ENCODE data around the gene VPS35L.

VPS35L gene, protein sequence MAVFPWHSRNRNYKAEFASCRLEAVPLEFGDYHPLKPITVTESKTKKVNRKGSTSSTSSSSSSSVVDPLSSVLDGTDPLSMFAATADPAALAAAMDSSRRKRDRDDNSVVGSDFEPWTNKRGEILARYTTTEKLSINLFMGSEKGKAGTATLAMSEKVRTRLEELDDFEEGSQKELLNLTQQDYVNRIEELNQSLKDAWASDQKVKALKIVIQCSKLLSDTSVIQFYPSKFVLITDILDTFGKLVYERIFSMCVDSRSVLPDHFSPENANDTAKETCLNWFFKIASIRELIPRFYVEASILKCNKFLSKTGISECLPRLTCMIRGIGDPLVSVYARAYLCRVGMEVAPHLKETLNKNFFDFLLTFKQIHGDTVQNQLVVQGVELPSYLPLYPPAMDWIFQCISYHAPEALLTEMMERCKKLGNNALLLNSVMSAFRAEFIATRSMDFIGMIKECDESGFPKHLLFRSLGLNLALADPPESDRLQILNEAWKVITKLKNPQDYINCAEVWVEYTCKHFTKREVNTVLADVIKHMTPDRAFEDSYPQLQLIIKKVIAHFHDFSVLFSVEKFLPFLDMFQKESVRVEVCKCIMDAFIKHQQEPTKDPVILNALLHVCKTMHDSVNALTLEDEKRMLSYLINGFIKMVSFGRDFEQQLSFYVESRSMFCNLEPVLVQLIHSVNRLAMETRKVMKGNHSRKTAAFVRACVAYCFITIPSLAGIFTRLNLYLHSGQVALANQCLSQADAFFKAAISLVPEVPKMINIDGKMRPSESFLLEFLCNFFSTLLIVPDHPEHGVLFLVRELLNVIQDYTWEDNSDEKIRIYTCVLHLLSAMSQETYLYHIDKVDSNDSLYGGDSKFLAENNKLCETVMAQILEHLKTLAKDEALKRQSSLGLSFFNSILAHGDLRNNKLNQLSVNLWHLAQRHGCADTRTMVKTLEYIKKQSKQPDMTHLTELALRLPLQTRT

DNA sequence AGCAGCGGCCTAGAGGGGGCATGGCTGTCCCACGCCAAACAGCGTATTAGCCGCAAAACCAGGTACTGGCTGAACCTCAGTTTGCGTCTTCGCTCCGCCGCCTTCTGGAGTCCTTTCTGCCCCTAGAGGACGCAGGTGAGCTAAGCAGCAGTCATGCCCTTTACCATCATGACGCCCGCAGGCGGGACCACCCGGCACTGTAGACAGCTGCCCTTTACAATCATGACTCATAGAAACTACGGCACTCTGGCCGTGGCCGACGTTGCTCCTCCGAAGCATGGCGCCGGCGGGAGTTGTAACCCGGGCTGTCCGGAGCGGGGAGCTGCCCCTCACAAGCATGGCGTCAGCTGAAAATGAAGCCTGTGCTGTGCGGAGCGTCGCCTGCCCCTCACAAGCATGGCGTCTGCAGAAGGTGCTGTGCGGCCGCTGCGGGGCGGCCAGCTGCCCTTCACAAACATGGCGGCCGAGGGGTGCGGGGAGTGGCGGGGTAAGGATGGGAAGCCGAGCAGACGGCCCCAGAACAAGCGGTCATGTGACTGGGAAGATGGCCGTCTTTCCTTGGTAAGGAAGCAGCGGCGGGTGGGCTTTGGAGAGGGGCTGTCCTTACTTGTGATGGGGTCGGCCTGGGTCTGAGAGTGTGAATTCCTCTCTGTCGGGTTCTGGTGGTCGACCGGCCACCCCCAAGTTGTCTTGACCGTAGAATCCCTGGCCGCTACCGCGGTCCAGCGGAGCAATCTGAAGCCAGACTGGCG is at the start of gene VPS35L:
VPS35L (plus strand) TSS at position 518 of the 752 bp plus-strand sequence; CDS start at position 545, 27 bp downstream.
- ATAC-seq (peak; percentile 98), DNase-seq (peak; percentile 94)

DNA sequence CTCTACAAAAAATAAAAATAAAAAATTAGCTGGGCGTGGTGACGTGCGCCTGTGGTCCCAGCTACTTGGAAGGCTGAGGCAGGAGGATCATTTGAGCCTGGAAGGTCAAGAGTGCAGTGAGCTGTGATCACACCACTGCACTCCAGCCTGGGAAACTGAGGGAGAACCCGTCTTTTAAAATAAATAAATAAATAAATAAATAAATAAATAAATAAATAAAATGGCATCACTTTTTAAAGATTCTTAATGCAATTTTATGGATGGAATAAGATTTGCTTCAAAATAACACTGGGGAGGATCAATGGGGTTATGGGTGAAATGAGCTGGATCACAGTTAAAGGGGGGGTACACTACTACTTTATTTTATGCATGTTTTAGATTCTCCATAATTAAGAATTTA is 48.5 kb upstream of the VPS35L start:
- no peak for ATAC-seq
- DNase-seq: no peak

DNA sequence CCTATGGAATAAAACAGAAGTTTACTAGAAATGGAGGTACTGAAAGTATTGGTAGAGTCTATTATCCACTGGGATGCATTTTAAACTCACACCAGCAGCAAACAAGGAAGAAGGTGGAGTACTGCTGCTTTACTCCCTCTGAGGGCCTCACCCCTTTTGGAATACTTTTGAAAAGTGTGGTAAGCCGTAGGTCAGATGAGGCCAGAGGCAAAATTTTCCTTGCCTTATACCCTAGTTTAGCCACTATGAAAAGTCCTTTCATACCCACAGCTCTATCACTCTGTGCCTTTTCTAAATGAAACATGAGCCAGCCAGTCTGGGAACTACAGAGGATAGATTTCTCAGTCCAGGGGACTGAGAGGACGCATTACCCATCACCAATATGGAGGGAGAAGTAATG is 47.6 kb upstream of the VPS35L start:
- ATAC-seq (no peak), DNase-seq (no peak)

DNA sequence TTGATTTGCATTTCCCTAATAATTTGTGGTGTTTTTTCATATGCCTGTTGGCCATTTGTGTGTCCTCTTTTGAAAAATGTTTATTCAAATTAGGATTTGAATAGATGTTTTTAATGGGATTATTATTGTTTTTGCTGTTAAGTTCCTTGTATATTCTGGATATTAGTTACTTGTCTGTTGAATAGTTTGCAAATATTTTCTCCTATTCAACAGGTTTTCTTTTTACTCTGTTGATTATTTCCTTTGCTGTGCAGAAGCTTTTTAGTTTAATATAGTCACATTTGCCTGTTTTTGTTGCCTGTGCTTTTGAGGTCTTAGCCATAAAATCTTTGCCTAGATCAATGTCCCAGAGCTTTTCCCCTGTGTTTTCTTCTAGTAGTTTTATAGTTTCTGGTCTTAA is 43.2 kb upstream of the VPS35L start:
- DNase-seq (no peak), ATAC-seq (no peak)

DNA sequence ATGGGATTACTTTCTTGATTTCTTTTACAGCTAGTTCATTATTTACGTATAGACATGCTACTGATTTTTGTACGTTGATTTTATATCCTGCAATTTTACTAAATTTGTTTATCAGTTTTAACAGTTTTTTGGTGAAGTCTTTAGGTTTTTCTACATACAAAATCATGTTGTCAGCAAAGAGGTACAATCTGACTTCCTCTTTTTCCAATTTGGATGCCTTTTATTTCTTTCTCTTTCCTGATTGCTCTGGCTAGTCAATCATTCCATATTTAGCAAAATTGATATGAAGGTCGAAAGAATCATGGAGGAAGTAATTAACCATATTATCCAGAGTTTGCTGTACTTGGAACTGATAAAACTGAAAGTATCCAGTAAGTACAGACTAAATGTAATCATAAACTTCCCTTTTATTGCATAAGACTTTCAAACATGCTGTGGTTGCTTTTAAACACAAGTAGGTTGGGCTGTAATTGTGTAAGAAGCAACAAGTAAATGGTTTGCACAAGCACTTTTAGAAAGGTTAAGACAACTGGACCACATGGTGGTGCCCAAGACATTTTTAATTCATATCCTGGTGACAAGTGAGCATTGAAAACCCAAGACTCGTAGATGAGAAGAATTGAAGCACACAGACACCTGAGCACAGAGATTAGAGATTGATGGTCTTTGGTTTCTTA is 42.0 kb upstream of the VPS35L start:
- DNase-seq: no peak

DNA sequence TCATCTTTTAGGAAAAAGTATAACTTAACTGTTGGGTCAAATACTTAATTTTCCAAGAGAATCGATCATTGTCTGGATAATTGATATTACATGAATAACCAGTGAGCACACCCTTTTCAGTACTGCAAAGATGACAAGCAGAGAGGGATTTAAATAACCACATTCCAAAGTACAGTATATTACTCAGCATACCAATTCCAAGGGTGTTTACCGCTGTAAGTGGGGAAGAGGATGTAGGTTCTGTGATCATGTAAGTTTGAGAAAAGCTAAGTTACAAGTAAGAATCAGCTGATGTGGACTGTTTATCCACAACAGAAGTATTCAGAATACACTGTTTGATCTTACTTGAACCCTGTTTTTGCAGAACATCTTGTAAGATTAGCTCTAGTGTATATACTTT is 39.7 kb upstream of the VPS35L start:
- DNase-seq: no peak
- no peak for ATAC-seq

More for the DNA sequence above, 42.0 kb upstream of the VPS35L start:
- no peak for ATAC-seq

DNA sequence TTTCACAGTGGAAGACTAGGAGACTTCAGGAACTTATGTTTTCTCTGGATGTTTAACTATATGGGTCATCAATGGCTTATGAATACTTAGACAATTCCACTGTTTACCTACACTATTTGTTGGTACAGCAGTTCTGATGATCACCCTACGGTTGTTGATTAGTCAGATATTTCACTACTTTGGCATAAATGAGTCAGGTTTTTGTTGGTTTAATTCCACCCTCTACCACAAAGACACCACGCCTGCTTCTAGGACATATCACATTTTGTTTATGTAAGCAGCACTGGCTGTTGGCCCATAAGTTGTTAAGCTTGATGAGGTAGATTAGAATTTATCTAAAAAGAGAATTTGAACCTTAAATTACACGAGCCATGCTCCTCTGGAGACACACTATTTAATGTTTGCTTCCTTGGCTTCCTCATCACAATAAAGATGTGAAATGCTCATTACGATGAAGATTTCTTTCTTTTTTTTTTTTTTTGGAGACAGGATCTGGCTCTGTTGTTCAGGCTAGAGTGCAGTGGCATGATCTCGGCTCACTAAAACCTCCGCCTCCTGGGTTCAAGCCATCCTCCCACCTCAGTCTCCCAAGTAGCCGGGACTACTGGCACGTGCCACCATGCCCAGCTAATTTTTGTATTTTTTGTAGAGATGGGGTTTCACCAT is 37.9 kb upstream of the VPS35L start:
- ATAC-seq (no peak), DNase-seq (no peak)

DNA sequence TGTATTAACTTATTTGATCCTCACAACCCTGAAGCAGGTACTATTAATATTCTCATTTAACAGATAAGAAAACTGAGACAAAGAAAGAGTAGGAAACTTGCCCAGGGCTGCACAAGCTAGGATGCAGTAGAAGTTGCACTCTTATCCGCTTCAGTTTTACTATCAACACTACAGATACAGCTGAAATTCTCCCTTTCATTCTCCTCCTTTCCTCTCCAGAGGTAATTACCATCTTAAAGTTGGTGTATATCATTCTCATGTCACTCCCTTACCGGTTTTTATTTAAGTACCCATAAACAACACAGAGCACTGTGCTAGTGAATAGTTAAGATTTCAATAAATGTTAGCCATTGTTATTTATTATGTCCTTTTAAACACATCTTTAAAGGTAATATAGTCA is 37.1 kb upstream of the VPS35L start:
- DNase-seq (no peak), ATAC-seq (no peak)

DNA sequence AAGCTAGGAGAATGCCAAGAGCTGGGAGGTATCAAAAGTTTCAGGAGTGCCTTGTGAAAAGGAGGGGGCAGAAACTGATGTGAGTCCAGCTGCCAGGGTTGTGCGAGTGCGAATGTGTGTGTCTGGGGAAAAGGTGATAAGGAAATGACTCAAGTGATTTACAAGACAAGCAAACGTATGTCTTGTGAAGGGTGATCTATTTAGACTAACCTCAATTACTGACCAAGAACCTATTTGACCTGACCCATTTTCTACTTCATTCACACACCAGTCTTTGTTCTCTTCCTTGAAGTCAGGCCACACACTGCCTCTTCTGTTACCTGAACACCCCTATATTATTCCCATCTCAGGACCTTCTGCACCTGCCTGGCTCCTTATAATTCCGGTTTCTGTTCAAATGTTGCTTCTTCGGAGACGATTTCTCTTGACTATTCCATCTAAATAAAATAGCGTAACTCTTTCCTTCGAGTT is 34.6 kb upstream of the VPS35L start:
- ATAC-seq (no peak), DNase-seq (peak; percentile 15)

DNA sequence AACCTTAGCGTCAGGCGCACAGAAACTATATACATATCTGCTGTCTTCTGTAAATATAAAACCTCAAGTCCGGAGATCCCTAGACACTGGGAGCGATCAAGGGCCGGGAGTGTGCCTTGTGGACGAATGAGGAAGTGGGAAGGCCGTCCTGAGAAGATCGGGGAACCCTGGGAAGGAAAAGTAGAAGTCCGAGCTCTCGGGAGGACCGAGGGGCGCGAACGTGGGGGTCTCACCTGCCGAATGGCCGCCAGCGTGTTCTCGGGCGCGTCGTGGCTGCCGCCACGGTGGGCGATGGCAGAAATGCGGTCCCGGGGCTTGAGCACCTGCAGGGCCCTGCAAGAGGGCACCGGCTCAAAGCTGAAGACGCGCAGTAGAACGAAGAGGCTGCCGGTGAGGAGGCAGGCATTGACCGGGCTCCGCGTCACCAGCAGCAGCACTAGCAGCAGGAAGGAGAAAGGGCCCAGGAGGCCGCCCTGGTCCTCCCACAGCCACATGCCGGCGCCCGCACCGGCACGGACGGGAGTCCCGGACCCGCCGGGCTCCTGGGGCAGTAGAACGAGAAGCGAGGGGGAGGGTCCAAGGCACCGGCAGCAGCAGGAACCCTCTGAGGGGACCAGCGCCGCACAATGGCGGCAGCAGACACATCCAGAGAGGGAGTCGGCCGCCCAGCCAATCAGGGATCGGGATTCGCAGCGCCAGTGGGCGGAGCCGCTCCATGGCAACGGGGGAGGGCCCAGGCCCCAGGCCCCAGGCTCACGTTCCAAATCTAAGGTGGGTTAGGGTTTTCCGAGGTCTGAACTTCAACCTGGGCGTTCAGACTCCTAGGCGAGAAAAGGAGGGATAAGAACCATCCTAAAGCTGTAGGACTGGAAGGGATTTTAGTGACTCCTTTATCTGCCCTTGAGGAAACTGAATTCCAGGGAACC is 33.8 kb upstream of the VPS35L start, which contains the start of gene GDE1:
GDE1 (minus strand) TSS at position 628 of the 926 bp plus-strand sequence; CDS start at position 494, 134 bp downstream.
- ATAC-seq: peak; percentile 87

DNA sequence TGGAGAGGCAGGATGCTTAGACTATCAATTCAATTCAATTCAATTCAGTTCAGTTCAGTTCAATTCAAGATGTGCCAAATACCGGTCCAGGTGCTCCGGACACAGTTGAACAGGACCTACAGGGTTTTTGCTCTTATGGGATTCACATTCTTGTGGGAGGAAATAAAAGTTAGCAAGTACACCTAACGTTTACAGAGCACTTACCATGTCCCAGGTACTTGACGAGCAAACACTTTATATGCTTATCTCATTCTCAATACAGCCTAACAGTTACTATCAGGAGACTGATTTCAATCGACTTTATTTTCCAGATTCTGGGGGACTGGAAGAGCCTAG is 33.1 kb upstream of the VPS35L start:
- ATAC-seq: no peak
- no peak for DNase-seq

More for the DNA sequence above, 33.8 kb upstream of the VPS35L start, which contains the start of gene GDE1:
- DNase-seq: peak; percentile 96

DNA sequence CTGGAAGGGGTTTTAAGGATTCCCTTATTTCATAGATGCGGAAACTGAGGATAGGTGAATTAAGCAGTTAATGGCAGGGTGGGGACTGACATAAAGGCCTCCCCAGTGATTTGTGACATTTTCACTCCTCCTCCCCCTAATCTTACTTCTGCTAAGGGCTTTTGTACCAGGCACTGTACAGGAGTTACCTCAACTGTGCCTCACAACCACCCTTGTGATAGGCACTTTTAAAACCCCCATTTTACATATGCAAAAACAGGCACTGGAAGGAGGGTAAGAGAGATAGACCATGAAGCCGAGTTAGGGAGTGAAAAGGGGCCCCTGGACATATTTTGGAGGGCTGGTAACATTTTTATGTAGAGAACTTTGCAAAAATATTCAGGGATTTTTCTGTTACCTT is 32.7 kb upstream of the VPS35L start:
- ATAC-seq: no peak
- no peak for DNase-seq

DNA sequence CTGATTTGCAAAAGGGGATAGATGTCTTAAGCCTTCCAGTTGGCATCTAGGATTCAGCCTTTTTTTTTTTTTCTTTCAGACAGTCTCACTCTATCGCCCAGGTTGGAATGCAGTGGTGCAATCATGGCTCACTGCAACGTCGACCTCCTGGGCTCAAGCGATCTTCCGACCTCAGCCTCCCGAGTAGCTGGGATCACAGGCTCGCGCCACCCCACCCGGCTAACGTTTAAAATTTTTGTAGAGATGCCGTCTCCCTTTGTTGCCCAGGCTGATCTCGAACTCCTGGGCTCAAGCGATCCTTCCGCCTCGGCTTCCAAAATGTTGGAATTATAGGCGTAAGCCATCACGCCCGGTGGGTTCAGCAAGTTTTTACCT is 32.3 kb upstream of the VPS35L start:
- ATAC-seq (no peak), DNase-seq (no peak)

DNA sequence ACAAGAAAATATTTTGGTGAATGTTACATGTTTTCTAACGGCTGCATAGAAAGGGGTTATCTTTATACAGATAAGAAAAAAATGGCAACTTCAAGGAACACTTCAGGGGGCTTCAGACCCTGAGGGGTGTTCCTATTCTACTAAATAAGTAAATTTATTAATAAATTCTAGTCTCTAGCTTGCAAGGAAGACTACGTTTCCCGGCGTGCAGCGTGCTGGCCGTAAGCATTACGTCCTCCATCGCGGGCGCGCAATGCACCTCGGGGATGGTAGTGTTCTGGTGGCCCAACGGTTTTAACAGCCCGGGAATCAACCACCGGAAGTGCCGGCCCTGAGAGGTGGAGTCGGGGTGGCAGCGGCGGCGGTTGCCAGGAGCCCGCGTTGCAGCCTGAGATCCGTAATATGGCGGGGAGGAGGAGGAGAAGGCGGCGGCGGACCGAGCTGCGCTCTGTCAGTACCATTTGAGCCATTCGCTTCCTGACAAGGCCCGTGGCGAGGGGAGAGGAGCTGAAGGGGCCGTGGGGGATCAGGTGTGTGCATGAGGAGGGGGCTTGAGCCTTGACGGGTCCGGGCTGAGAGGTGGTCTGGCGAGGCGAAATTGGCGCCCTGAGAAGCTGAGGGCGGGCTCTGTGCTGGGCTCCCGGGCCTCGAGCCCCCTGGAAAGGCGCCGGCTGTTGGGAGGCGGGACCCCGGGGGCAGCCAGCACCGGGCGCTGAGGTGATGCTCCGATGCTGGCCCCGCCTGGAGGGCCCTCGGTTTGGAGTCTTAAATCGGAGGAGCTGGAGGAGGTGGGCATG is 31.7 kb upstream of the VPS35L start, which contains the start of gene CCP110:
CCP110 (plus strand) TSS at position 384 of the 797 bp plus-strand sequence. CDS start 3,940 bp downstream, outside the sequence.
- peak; percentile 90 for ATAC-seq
- DNase-seq: peak; percentile 94

DNA sequence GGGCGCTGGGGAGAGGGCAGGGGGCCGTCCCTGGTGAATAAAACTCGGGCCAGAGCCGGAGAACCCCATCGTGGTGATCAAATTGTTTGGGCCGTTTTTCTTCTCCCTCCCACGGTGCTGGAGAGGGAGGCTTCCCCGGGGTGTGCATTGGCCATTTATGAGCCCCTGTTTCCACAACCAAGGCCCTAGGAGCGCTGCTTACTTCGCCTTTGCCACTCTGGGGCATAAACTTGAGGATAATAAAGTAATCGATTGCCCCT is 31.2 kb upstream of the VPS35L start:
- ATAC-seq (no peak), DNase-seq (no peak)

DNA sequence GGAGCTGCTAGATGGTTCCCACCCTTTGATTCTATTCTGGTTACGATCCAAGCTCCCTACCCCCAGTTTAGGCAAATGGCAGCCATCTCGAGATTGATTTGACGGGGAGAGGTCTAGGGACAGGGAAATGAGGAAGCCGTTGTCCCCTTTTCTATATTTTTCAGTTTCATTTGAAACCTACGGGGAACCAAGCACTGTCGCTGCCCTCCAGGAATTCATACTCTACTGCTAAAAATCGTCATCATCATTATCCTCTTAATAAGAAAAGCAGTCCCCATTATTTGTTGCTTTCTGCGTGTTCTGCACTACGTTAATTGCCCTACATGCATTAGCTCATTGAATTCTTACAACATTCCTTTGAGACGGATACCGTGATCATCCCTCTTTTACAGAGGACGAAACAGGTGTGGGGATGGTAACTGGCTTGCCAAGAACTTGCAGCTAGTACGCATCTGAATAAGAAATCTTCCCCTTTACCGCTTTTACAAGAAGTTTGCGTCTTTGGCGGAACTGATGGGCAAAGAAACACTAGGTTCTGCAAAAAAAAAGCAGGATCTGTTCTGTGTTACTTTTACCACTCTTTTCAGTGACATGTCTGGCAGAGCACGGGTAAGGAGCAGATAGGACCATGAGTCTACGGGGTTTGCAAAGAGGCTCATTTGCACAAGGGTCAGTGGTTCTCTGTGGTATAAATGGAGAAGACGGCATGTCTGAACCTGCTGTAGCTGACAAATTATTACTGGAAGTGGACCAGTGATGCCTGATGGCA is 30.7 kb upstream of the VPS35L start:
- no peak for DNase-seq
- no peak for ATAC-seq

DNA sequence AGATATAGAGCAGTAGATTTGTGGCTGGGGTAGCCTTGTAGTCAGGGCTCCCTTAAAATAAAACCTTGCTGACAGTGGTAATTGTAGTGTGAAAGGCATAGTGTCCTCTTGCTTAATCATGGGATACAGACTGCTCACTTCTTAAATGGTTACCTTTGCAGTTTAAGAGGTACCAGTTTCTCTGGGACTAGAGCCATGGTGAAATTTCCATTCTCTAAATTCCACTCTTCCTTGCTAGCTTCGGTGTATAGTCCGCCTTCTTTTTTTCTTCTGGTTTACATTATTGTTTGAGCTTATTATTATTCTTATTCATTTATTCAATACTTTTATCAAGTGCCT is 30.1 kb upstream of the VPS35L start:
- ATAC-seq: no peak
- DNase-seq: no peak

DNA sequence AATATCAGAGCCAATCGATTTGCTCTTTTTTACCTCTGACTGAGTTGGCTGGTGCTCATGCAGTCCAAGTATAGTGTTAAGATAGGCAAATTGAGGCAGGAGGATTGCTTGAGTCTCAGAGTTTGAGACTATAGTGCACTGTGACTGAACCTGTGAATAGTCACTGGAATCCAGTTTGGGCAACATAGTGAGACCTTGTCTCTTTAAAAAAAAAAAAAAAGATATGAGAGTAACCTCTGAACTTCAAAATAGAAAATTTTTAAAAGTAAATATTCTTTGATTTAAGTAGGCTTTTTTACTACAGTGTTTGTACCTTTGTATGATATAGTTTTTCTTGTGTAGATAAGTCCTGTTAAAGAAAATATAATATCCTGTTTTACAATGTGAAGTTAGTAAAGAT is 28.3 kb upstream of the VPS35L start:
- DNase-seq (no peak), ATAC-seq (no peak)

DNA sequence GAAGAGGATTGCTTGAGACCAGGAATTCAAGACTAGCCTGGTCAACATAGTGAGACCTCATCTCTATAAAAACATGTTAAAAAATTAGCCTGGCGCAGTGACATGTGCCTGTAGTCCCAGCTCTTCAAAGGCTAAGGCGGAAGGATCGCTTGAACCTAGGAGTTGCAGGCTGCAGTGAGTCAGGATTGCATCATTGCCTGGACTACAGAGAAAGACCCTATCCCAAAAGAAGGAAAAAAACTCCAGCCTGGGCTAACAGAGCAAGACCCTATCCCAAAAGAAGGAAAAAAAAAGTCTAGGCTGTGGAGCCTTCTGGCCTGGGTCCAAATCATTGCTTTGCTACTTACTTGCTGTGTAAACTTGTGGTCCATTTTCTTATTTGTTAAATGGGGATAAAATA is 26.8 kb upstream of the VPS35L start:
- no peak for DNase-seq
- ATAC-seq: no peak
